ENCODE measurements around the gene SLC24A5. TPM values are rescaled to one million over a fixed set of nuclear protein-coding genes. Genes with fewer than 3 reads are reported as not detected.

The SLC24A5 gene
- total RNA-seq, 4 donors from 2014 or later, result not detected

- Histone ChIP-seq H3K27ac (replicated peaks in 1 of 4) (peak within 1 kb of the TSS; percentile 84 to 96 (median 90)), H3K27me3 (peaks cover 0 to 4% (median 0%) of the 10 kb centered on the region in 4 donors), H3K4me1 (peaks cover 0 to 25% (median 14%) of the 10 kb centered on the region in 4 donors), H3K4me3 (peak within 1 kb of the TSS; percentile 62 to 87 (median 76)), H3K36me3 (no peaks in the 10 kb centered on the region), H3K9me3 (no peaks in the 10 kb centered on the region)
- WGBS, result 16% methylated on average over 8 of the region's 71 CpGs
- TF ChIP-seq POLR2A (IDR thresholded peaks at IDR 0.05; ENCODE audit: low read depth) (no peak), EP300 (IDR thresholded peaks at IDR 0.05) (no peak), POLR2AphosphoS5 (IDR thresholded peaks at IDR 0.05) (peak; percentile 61 to 66), CTCF (IDR thresholded peaks at IDR 0.05) (peak in 1 of 3 experiments; percentile 24)
- no peak for DNase-seq (ENCODE audit: extremely low spot score)
- intact Hi-C loops (cut with DNase I), result no loop called here
These were observed 57.2 kb downstream of the SLC24A5 start, which contains the start of gene MYEF2 for GRCh38 chr15:48177766-48178647. MYEF2 (minus strand) TSS chr15:48178295; CDS start chr15:48178237, 58 bp downstream.

GRCh38 chr15:48178648-48178931, 57.8 kb downstream of the SLC24A5 start:
- peaks cover 0 to 4% (median 0%) of the 10 kb centered on the region in 4 donors for H3K27me3 ChIP-seq
- H3K27ac ChIP-seq (replicated peaks in 1 of 4), result peak overlapping the region; percentile 84 to 96 (median 90)
- H3K36me3 ChIP-seq, result no peaks in the 10 kb centered on the region
- peak overlapping the region; percentile 62 to 87 (median 76) for H3K4me3 ChIP-seq
- intact Hi-C loops (cut with DNase I), result no loop called here
- WGBS, result 82% methylated on average over 1 of the region's 1 CpG
- peaks cover 0 to 25% (median 14%) of the 10 kb centered on the region in 4 donors for H3K4me1 ChIP-seq
- TF ChIP-seq POLR2A (IDR thresholded peaks at IDR 0.05; ENCODE audit: low read depth), result no peak
- TF ChIP-seq EP300 (IDR thresholded peaks at IDR 0.05), result no peak
- TF ChIP-seq POLR2AphosphoS5 (IDR thresholded peaks at IDR 0.05), result no peak
- no peak for TF ChIP-seq CTCF (IDR thresholded peaks at IDR 0.05)
- H3K9me3 ChIP-seq, result no peaks in the 10 kb centered on the region
- DNase-seq (ENCODE audit: extremely low spot score), result no peak

- intact Hi-C loops (cut with DNase I), result no loop called here
- TF ChIP-seq CTCF (IDR thresholded peaks at IDR 0.05), result no peak
- no peak for TF ChIP-seq POLR2AphosphoS5 (IDR thresholded peaks at IDR 0.05)
- TF ChIP-seq POLR2A (IDR thresholded peaks at IDR 0.05; ENCODE audit: low read depth), result no peak
- TF ChIP-seq EP300 (IDR thresholded peaks at IDR 0.05), result no peak
- Histone ChIP-seq H3K27me3 (peaks cover 0 to 4% (median 0%) of the 10 kb centered on the region in 4 donors), H3K36me3 (no peaks in the 10 kb centered on the region), H3K4me3 (no peak overlapping the region), H3K9me3 (no peaks in the 10 kb centered on the region), H3K4me1 (peaks cover 0 to 7% (median 3%) of the 10 kb centered on the region in 4 donors), H3K27ac (replicated peaks in 1 of 4) (no peak overlapping the region)
- no peak for DNase-seq (ENCODE audit: extremely low spot score)
- WGBS, result 69% methylated on average over 2 of the region's 2 CpGs
These were observed 62.0 kb downstream of the SLC24A5 start for GRCh38 chr15:48182749-48183148.

- no peaks in the 10 kb centered on the region for H3K9me3 ChIP-seq
- 82% methylated on average over 3 of the region's 3 CpGs for WGBS
- intact Hi-C loops (cut with DNase I), result no loop called here
- no peaks in the 10 kb centered on the region for H3K36me3 ChIP-seq
- no peak overlapping the region for H3K4me3 ChIP-seq
- peaks cover 0 to 4% (median 0%) of the 10 kb centered on the region in 4 donors for H3K27me3 ChIP-seq
- no peak for TF ChIP-seq CTCF (IDR thresholded peaks at IDR 0.05)
- TF ChIP-seq EP300 (IDR thresholded peaks at IDR 0.05), result no peak
- no peak for TF ChIP-seq POLR2A (IDR thresholded peaks at IDR 0.05; ENCODE audit: low read depth)
- TF ChIP-seq POLR2AphosphoS5 (IDR thresholded peaks at IDR 0.05), result no peak
- H3K27ac ChIP-seq (replicated peaks in 1 of 4), result no peak overlapping the region
- DNase-seq (ENCODE audit: extremely low spot score), result no peak
- H3K4me1 ChIP-seq, result no peaks in the 10 kb centered on the region
These were observed 64.7 kb downstream of the SLC24A5 start for GRCh38 chr15:48185529-48185928.
